Heart right ventricle (tissue), 16 donors: ENCODE results near the gene AP2A1. TPM values are rescaled to one million over a fixed set of nuclear protein-coding genes. Genes with fewer than 3 reads are reported as not detected.

ENCODE experiments used
- ATAC-seq, 8 donors: fragments of 200-7000 bp; cut with Tn5 transposase; one replicate each; pipeline ENCODE4 v1.9.1; 2020; ENCODE audit warnings: mild to moderate bottlenecking in 8 of 8, moderate library complexity in 8 of 8, moderate number of reproducible peaks in 1 of 8
- DNase-seq, 2 donors: peaks; one replicate each; pipeline ENCODE4 v3.0.0-alpha.2; 2020
- H3K27ac ChIP-seq, 10 donors: fragments of 200-600 bp; sonication (generic) in 2 of 10; one replicate each; pipeline versions ENCODE4 v1.5.0 to v1.8.0; 2020 to 2022; ENCODE audit warnings: mild to moderate bottlenecking in 3 of 10
- H3K27me3 ChIP-seq, 7 donors: fragments of 200-600 bp; one replicate each; pipeline ENCODE4 v1.8.0; 2021 to 2022; ENCODE audit warnings: mild to moderate bottlenecking in 2 of 7
- H3K36me3 ChIP-seq, 9 donors: fragments of 200-600 bp; sonication (generic) in 1 of 9; one replicate each; pipeline versions ENCODE4 v1.5.0 to v1.8.0; 2020 to 2022; ENCODE audit warnings: mild to moderate bottlenecking in 2 of 9
- H3K4me1 ChIP-seq, 9 donors: fragments of 200-600 bp; sonication (generic) in 1 of 9; one replicate each; pipeline versions ENCODE4 v1.5.0 to v1.8.0; 2020 to 2022; ENCODE audit warnings: mild to moderate bottlenecking in 4 of 9
- H3K4me3 ChIP-seq, 10 donors: fragments of 200-600 bp; sonication (generic) in 2 of 10; one replicate each; pipeline versions ENCODE4 v1.5.0 to v1.8.0; 2020 to 2022; ENCODE audit warnings: mild to moderate bottlenecking in 7 of 10, moderate library complexity in 2 of 10
- H3K9me3 ChIP-seq, 11 donors: fragments of 200-600 bp in 10 of 11; sonication (generic) in 2 of 11; one replicate each; pipeline versions ENCODE4 v1.5.0 to v1.8.0; 2013 to 2022; ENCODE audit warnings: mild to moderate bottlenecking in 2 of 11, control low read depth in 1 of 11, moderate library complexity in 1 of 11
- CTCF ChIP-seq, 9 donors: fragments of 200-600 bp; sonication (generic) in 2 of 9; IDR thresholded peaks; one replicate each; pipeline versions ENCODE4 v1.5.0 to v1.8.0; 2021 to 2022; ENCODE audit warnings: antibody characterized with exemption in 9 of 9, mild to moderate bottlenecking in 5 of 9, moderate library complexity in 1 of 9
- WGBS, 2 donors: extraction: QIAGEN DNeasy Blood & Tissue Kit; methylation state at CpG; one replicate each; pipeline ENCODE4 v1.1.7; 2013; ENCODE audit warnings: inconsistent platforms in 1 of 2; 5-methylcytosine and 5-hydroxymethylcytosine counted together
- intact Hi-C, 10 donors: fragments of 100-400 bp; cut with DNase I; formaldehyde crosslinking; loops; one replicate each; pipeline versions ENCODE4 v1.11.1 to v1.14.2; 2022
- polyA plus RNA-seq, 2 donors: library from polyadenylated mRNA; stranded (reverse); fragments of 200-250 nt; gene quantifications; one replicate each; pipeline ENCODE4 v1.2.3, GENCODE V29; 2013
- total RNA-seq, 10 donors: library from RNA; stranded (reverse); fragmentation: NEBNext Ultra II Directional in 3 of 10; extraction: Animal tissue kit (Norgen Biotek cat#: 25700) in 3 of 10; gene quantifications; one replicate each; pipeline versions ENCODE4 v1.2.1 to v1.2.4, GENCODE V29; 2021 to 2023
- donor health status: Arrhythmogenic right ventricular cardiomyopathy.
- donor health status: ischemic (EF 13 %, LVEDD 7.1; RV severe dilation, severe dysfunction).
- donor health status: healthy with polysubstance abuse.
- donor health status: DM: no; HTN: yes; CAD: no.
- donor health status: DM: no; HTN: no; CAD: no.
- donor health status: ischemic (EF 25% LVEDD 6.9; RV normal size, moderate dysfunction).
- donor health status: ischemic (EF 25% LVEDD 5.7; RV mildly dilated, moderate dysfunction).
- donor health status: healthy.
- donor health status: DM: yes; HTN: yes; CAD: no.
- donor health status: Ischemic cardiomyopathy.
- donor health status: ischemic (EF 35%, LVEDD 5.7; RV mildly dilated, moderate dysfunction).
- donor health status: nonischemic (EF 11% LVEDD 7.7; RV severe dilation, severe dysfunction).
- donor health status: DM: yes; HTN: yes; CAD: no.
- donor health status: PGD.
- donor health status: ischemic (EF 29% LVEDD 5.4; RV normal size, mild dysfunction).
- donor health status: nonischemic (EF 23%, LVEDD 6.1; RV moderate dilation, normal function).

AP2A1 gene
- total and polyA plus RNA-seq, 12 donors = 36.1 to 108 (median 62.6) TPM

GRCh38 chr19:49840321-49840720 lies 73.5 kb downstream of the AP2A1 start:
- no peak overlapping the region for H3K27ac ChIP-seq
- DNase-seq (no peak), ATAC-seq (no peak)
- no peaks in the 10 kb centered on the region for H3K27me3 ChIP-seq
- H3K4me3 ChIP-seq = no peak overlapping the region
- peaks cover 0 to 5% (median 0%) of the 10 kb centered on the region in 9 donors for H3K4me1 ChIP-seq
- no peak for TF ChIP-seq CTCF (IDR thresholded peaks at IDR 0.05)
- intact Hi-C loops = no loop called here
- H3K9me3 ChIP-seq = no peaks in the 10 kb centered on the region
- peaks cover 0 to 66% (median 30%) of the 10 kb centered on the region in 9 donors for H3K36me3 ChIP-seq
- 77 to 92% methylated on average over 11 of the region's 11 CpGs for WGBS, 2 donors

GRCh38 chr19:49840736-49841249 lies 74.0 kb downstream of the AP2A1 start:
- WGBS, 2 donors = 76 to 82% methylated on average over 17 of the region's 17 CpGs
- intact Hi-C loops = no loop called here
- H3K4me3 ChIP-seq = no peak overlapping the region
- peaks cover 0 to 5% (median 0%) of the 10 kb centered on the region in 9 donors for H3K4me1 ChIP-seq
- no peaks in the 10 kb centered on the region for H3K27me3 ChIP-seq
- no peak for ATAC-seq
- TF ChIP-seq CTCF (IDR thresholded peaks at IDR 0.05) = no peak
- H3K36me3 ChIP-seq = peaks cover 0 to 62% (median 25%) of the 10 kb centered on the region in 9 donors
- H3K9me3 ChIP-seq = no peaks in the 10 kb centered on the region
- DNase-seq = no peak
- H3K27ac ChIP-seq = no peak overlapping the region

- H3K4me3 ChIP-seq = no peak overlapping the region
- no peak for ATAC-seq
- H3K27me3 ChIP-seq = no peaks in the 10 kb centered on the region
- H3K4me1 ChIP-seq = peaks cover 0 to 6% (median 0%) of the 10 kb centered on the region in 9 donors
- intact Hi-C loops = no loop called here
- WGBS, 2 donors = 93 to 94% methylated on average over 3 of the region's 3 CpGs
- H3K27ac ChIP-seq = no peak overlapping the region
- no peak for DNase-seq
- TF ChIP-seq CTCF (IDR thresholded peaks at IDR 0.05) = no peak
- H3K9me3 ChIP-seq = no peaks in the 10 kb centered on the region
- H3K36me3 ChIP-seq = peaks cover 0 to 37% (median 11%) of the 10 kb centered on the region in 9 donors
These were observed 76.5 kb downstream of the AP2A1 start for GRCh38 chr19:49843265-49843664.

GRCh38 chr19:49844138-49845095 lies 77.6 kb downstream of the AP2A1 start:
- H3K36me3 ChIP-seq = peaks cover 0 to 25% (median 4%) of the 10 kb centered on the region in 9 donors
- H3K4me3 ChIP-seq = no peak overlapping the region
- 87 to 90% methylated on average over 18 of the region's 18 CpGs for WGBS, 2 donors
- TF ChIP-seq CTCF (IDR thresholded peaks at IDR 0.05) = no peak
- no peaks in the 10 kb centered on the region for H3K27me3 ChIP-seq
- intact Hi-C loops = no loop called here
- ATAC-seq (no peak), DNase-seq (no peak)
- peaks cover 0 to 17% (median 0%) of the 10 kb centered on the region in 9 donors for H3K4me1 ChIP-seq
- H3K27ac ChIP-seq = no peak overlapping the region
- peaks cover 0 to 7% (median 0%) of the 10 kb centered on the region in 11 donors for H3K9me3 ChIP-seq
